ENCODE measurements around the gene ACE2.

ACE2 gene

GRCh38 chrX:15549189-15550012 is 51.4 kb downstream of the ACE2 start:
- H3K36me3 ChIP-seq (ENCODE audit: control insufficient read depth, insufficient read depth, low read length) = no peaks in the 10 kb centered on the region
- no peaks in the 10 kb centered on the region for H3K9me3 ChIP-seq (ENCODE audit: control insufficient read depth, low read length)
- no peaks in the 10 kb centered on the region for H3K4me1 ChIP-seq (ENCODE audit: control insufficient read depth, insufficient read depth, low read length, poor library complexity, severe bottlenecking)
- no CpG with 5 or more reads among the region's 8 CpGs for WGBS, 2 experiments (ENCODE audit: insufficient coverage in 2 of 2)
- no peak overlapping the region for H3K27ac ChIP-seq (ENCODE audit: low read depth, low read length, severe bottlenecking)
- no peak overlapping the region for H3K4me3 ChIP-seq (ENCODE audit: extremely low read depth, insufficient read depth, low read length, poor library complexity, severe bottlenecking)

DNA sequence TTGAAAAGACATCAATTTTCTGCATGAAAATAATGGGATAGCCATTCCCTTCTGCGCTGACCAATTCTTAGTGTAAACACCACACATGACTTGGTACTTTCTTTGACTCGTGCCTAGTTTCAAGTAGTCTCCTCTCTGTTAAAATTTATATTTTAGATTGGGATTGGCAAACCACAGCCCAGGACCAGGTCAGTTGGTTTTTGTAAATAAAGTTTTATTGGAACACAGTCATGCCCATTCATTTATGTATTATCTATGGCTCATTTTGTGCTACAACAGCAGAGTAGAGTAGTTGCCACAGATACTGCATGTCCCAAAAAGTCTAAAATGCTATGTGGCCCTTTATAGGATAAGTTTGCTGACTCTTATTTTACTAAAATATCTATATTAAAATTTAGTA is 53.4 kb downstream of the ACE2 start:
- Histone ChIP-seq H3K9me3 (ENCODE audit: control insufficient read depth, low read length) (no peaks in the 10 kb centered on the region), H3K27ac (ENCODE audit: low read depth, low read length, severe bottlenecking) (no peak overlapping the region), H3K36me3 (ENCODE audit: control insufficient read depth, insufficient read depth, low read length) (no peaks in the 10 kb centered on the region), H3K4me3 (ENCODE audit: extremely low read depth, insufficient read depth, low read length, poor library complexity, severe bottlenecking) (no peak overlapping the region), H3K4me1 (ENCODE audit: control insufficient read depth, insufficient read depth, low read length, poor library complexity, severe bottlenecking) (no peaks in the 10 kb centered on the region)
- WGBS, 2 experiments (ENCODE audit: insufficient coverage in 2 of 2) = no CpG with 5 or more reads among the region's 2 CpGs

DNA sequence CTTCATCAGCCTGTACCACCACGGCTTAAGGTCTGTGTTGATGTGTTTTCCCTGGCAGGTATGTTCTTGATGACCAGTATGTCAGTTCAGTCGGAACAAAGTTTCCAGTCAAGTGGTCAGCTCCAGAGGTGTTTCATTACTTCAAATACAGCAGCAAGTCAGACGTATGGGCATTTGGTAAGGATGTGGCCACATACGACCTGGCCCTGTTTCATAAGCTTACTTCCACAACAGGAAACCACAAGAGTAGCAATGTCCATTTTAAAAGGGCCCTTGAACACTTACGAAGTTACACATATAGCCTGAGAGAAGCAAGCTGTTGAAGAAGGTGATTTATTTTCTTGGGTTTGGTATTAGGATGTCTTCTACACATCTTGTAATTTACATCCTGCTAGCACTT is 54.0 kb downstream of the ACE2 start:
- no peaks in the 10 kb centered on the region for H3K4me1 ChIP-seq (ENCODE audit: control insufficient read depth, insufficient read depth, low read length, poor library complexity, severe bottlenecking)
- H3K27ac ChIP-seq (ENCODE audit: low read depth, low read length, severe bottlenecking) = no peak overlapping the region
- no peak overlapping the region for H3K4me3 ChIP-seq (ENCODE audit: extremely low read depth, insufficient read depth, low read length, poor library complexity, severe bottlenecking)
- H3K9me3 ChIP-seq (ENCODE audit: control insufficient read depth, low read length) = no peaks in the 10 kb centered on the region
- H3K36me3 ChIP-seq (ENCODE audit: control insufficient read depth, insufficient read depth, low read length) = no peaks in the 10 kb centered on the region
- no CpG with 5 or more reads among the region's 5 CpGs for WGBS, 2 experiments (ENCODE audit: insufficient coverage in 2 of 2)

- Histone ChIP-seq H3K4me3 (ENCODE audit: extremely low read depth, insufficient read depth, low read length, poor library complexity, severe bottlenecking) (no peak overlapping the region), H3K4me1 (ENCODE audit: control insufficient read depth, insufficient read depth, low read length, poor library complexity, severe bottlenecking) (no peaks in the 10 kb centered on the region), H3K9me3 (ENCODE audit: control insufficient read depth, low read length) (no peaks in the 10 kb centered on the region), H3K27ac (ENCODE audit: low read depth, low read length, severe bottlenecking) (no peak overlapping the region), H3K36me3 (ENCODE audit: control insufficient read depth, insufficient read depth, low read length) (no peaks in the 10 kb centered on the region)
- WGBS, 2 experiments (ENCODE audit: insufficient coverage in 2 of 2) = 80% methylated on average over 1 of the region's 6 CpGs; no CpG with 5 or more reads in 1 of the 2 experiments
Observed at GRCh38 chrX:15530318-15530717, 70.4 kb downstream of the ACE2 start.

GRCh38 chrX:15529165-15529564 is 71.6 kb downstream of the ACE2 start:
- H3K4me3 ChIP-seq (ENCODE audit: extremely low read depth, insufficient read depth, low read length, poor library complexity, severe bottlenecking) = no peak overlapping the region
- H3K36me3 ChIP-seq (ENCODE audit: control insufficient read depth, insufficient read depth, low read length) = no peaks in the 10 kb centered on the region
- H3K27ac ChIP-seq (ENCODE audit: low read depth, low read length, severe bottlenecking) = no peak overlapping the region
- no peaks in the 10 kb centered on the region for H3K4me1 ChIP-seq (ENCODE audit: control insufficient read depth, insufficient read depth, low read length, poor library complexity, severe bottlenecking)
- no peaks in the 10 kb centered on the region for H3K9me3 ChIP-seq (ENCODE audit: control insufficient read depth, low read length)

- Histone ChIP-seq H3K4me3 (ENCODE audit: extremely low read depth, insufficient read depth, low read length, poor library complexity, severe bottlenecking) (no peak overlapping the region), H3K27ac (ENCODE audit: low read depth, low read length, severe bottlenecking) (no peak overlapping the region), H3K36me3 (ENCODE audit: control insufficient read depth, insufficient read depth, low read length) (no peaks in the 10 kb centered on the region), H3K4me1 (ENCODE audit: control insufficient read depth, insufficient read depth, low read length, poor library complexity, severe bottlenecking) (no peaks in the 10 kb centered on the region), H3K9me3 (ENCODE audit: control insufficient read depth, low read length) (no peaks in the 10 kb centered on the region)
- no CpG with 5 or more reads among the region's 8 CpGs for WGBS, 2 experiments (ENCODE audit: insufficient coverage in 2 of 2)
Observed at GRCh38 chrX:15525664-15526416, 74.9 kb downstream of the ACE2 start.

DNA sequence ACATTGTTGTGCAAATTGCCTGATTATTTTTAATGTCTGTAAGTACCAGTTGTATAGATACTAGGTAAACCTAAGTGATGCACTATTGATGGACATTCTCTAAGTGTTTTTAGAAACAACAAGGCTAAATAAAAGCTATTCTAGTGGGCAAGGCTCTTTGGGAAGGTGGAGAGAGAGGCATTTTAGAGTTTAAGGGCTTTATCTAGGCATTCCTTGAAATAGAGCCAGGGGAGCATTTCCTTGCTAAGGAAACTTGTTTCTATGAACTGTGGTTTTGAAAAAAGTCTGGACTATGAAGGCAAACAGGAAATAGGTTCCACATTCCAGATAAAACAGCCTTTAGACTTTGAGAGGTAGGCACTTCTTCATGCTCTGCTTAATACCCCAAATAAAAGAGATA is 76.3 kb downstream of the ACE2 start:
- no peaks in the 10 kb centered on the region for H3K36me3 ChIP-seq (ENCODE audit: control insufficient read depth, insufficient read depth, low read length)
- no peaks in the 10 kb centered on the region for H3K4me1 ChIP-seq (ENCODE audit: control insufficient read depth, insufficient read depth, low read length, poor library complexity, severe bottlenecking)
- H3K9me3 ChIP-seq (ENCODE audit: control insufficient read depth, low read length) = no peaks in the 10 kb centered on the region
- H3K27ac ChIP-seq (ENCODE audit: low read depth, low read length, severe bottlenecking) = no peak overlapping the region
- no peak overlapping the region for H3K4me3 ChIP-seq (ENCODE audit: extremely low read depth, insufficient read depth, low read length, poor library complexity, severe bottlenecking)

DNA sequence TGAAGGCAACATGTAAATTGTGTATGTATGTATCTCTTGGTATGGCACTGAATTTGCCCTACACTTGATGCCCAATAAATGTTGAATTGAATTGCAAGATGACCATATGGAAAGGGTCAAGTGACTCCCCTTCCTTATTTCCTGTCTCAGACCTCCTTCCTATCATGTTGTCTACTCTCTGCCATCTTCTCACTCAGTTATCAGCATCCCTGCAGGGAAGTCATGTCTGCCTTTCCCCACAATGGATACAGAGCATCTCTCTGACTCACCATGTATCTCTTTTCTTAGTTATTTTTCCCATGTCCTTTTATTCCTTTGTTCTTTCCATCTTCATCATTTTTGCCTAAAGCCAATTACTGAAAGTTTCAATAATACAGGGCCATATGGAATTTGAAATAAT is 77.7 kb downstream of the ACE2 start:
- Histone ChIP-seq H3K27ac (ENCODE audit: low read depth, low read length, severe bottlenecking) (no peak overlapping the region), H3K9me3 (ENCODE audit: control insufficient read depth, low read length) (no peaks in the 10 kb centered on the region), H3K4me1 (ENCODE audit: control insufficient read depth, insufficient read depth, low read length, poor library complexity, severe bottlenecking) (no peaks in the 10 kb centered on the region), H3K36me3 (ENCODE audit: control insufficient read depth, insufficient read depth, low read length) (no peaks in the 10 kb centered on the region), H3K4me3 (ENCODE audit: extremely low read depth, insufficient read depth, low read length, poor library complexity, severe bottlenecking) (no peak overlapping the region)

- Histone ChIP-seq H3K27ac (ENCODE audit: low read depth, low read length, severe bottlenecking) (no peak overlapping the region), H3K4me1 (ENCODE audit: control insufficient read depth, insufficient read depth, low read length, poor library complexity, severe bottlenecking) (no peaks in the 10 kb centered on the region), H3K9me3 (ENCODE audit: control insufficient read depth, low read length) (no peaks in the 10 kb centered on the region), H3K36me3 (ENCODE audit: control insufficient read depth, insufficient read depth, low read length) (no peaks in the 10 kb centered on the region), H3K4me3 (ENCODE audit: extremely low read depth, insufficient read depth, low read length, poor library complexity, severe bottlenecking) (no peak overlapping the region)
- 94% methylated on average over 2 of the region's 3 CpGs; no CpG with 5 or more reads in 1 of the 2 experiments for WGBS, 2 experiments (ENCODE audit: insufficient coverage in 2 of 2)
Observed at GRCh38 chrX:15522464-15522863, 78.3 kb downstream of the ACE2 start.

DNA sequence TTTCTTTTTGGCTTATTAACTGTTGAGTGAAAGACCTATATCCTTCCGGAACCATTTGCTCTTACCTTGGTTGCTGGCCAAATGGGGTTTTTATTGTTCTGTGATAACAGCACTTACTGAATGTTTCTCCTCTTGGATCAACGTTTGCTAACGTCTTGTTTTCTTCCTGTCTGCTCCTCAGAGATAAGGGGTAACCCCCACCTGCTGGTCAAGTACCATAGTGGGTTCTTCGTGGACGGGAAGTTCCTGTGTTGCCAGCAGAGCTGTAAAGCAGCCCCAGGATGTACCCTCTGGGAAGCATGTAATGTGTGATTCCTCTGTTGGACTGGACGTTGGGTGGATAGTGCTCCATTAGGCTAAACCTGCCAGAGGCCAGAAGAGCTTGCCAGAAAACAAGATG is 84.8 kb downstream of the ACE2 start:
- H3K36me3 ChIP-seq (ENCODE audit: control insufficient read depth, insufficient read depth, low read length) = no peaks in the 10 kb centered on the region
- no peak overlapping the region for H3K27ac ChIP-seq (ENCODE audit: low read depth, low read length, severe bottlenecking)
- H3K4me3 ChIP-seq (ENCODE audit: extremely low read depth, insufficient read depth, low read length, poor library complexity, severe bottlenecking) = no peak overlapping the region
- 83% methylated on average over 3 of the region's 6 CpGs; no CpG with 5 or more reads in 1 of the 2 experiments for WGBS, 2 experiments (ENCODE audit: insufficient coverage in 2 of 2)
- H3K4me1 ChIP-seq (ENCODE audit: control insufficient read depth, insufficient read depth, low read length, poor library complexity, severe bottlenecking) = no peaks in the 10 kb centered on the region
- no peaks in the 10 kb centered on the region for H3K9me3 ChIP-seq (ENCODE audit: control insufficient read depth, low read length)

- H3K4me1 ChIP-seq (ENCODE audit: control insufficient read depth, insufficient read depth, low read length, poor library complexity, severe bottlenecking) = no peaks in the 10 kb centered on the region
- no peak overlapping the region for H3K4me3 ChIP-seq (ENCODE audit: extremely low read depth, insufficient read depth, low read length, poor library complexity, severe bottlenecking)
- no peaks in the 10 kb centered on the region for H3K9me3 ChIP-seq (ENCODE audit: control insufficient read depth, low read length)
- no CpG with 5 or more reads among the region's 1 CpG for WGBS, 2 experiments (ENCODE audit: insufficient coverage in 2 of 2)
- no peak overlapping the region for H3K27ac ChIP-seq (ENCODE audit: low read depth, low read length, severe bottlenecking)
- no peaks in the 10 kb centered on the region for H3K36me3 ChIP-seq (ENCODE audit: control insufficient read depth, insufficient read depth, low read length)
Observed at GRCh38 chrX:15514279-15514678, 86.5 kb downstream of the ACE2 start.

Data from mesodermal cell (in vitro differentiated cells).